K562 (cell line): ENCODE data around the gene ZNF672. TPM values are rescaled to one million over a fixed set of nuclear protein-coding genes. Genes with fewer than 3 reads are reported as not detected.
A peak's percentile ranks its signal among the peaks of the same experiment; 100 is the strongest.

Source experiments
- ARID2 ChIP-seq: fragments of 450-650 bp; IDR thresholded peaks from 2 replicates; pipeline ENCODE4 v1.6.1; 2017; ENCODE audit warnings: antibody characterized with exemption, mild to moderate bottlenecking
- CC2D1A ChIP-seq: fragments of 450-650 bp; IDR thresholded peaks from 2 replicates; pipeline ENCODE4 v1.6.1; 2017; ENCODE audit warnings: mild to moderate bottlenecking
- EWSR1 ChIP-seq: fragments of 450-650 bp; IDR thresholded peaks from 2 replicates; pipeline ENCODE4 v1.6.1; 2018; ENCODE audit warnings: borderline replicate concordance, mild to moderate bottlenecking, low read depth, moderate library complexity; ENCODE audit not compliant: partially characterized antibody
- HIVEP1 ChIP-seq: fragments of 250-450 bp; sonication (Bioruptor Pico); IDR thresholded peaks from 2 replicates; pipeline ENCODE4 v1.4.0; 2020; ENCODE audit warnings: mild to moderate bottlenecking
- KDM5B ChIP-seq: fragments of 200-600 bp; sonication (generic); IDR thresholded peaks from 2 replicates; pipeline ENCODE4 v1.6.1; 2012; ENCODE audit warnings: low read depth, mild to moderate bottlenecking, moderate library complexity, low read length, control low read depth, inconsistent platforms; ENCODE audit not compliant: insufficient replicate concordance
- POLR2AphosphoS2 ChIP-seq: IDR thresholded peaks from 2 replicates; pipeline ENCODE4 v1.6.1; 2012; ENCODE audit warnings: low read length, improper control_type of control experiment
- POLR2B ChIP-seq: fragments of 450-650 bp; IDR thresholded peaks from 2 replicates; pipeline ENCODE4 v1.6.1; 2018; ENCODE audit warnings: low read depth; ENCODE audit not compliant: partially characterized antibody
- RAD21 ChIP-seq, 2 experiments: fragments of 250-450 bp in 1 of 2; fragments of 450-650 bp in 1 of 2; sonication (Bioruptor Pico) in 1 of 2; formaldehyde crosslinking in 1 of 2; IDR thresholded peaks in 1 of 2; conservative IDR thresholded peaks in 1 of 2; 2 replicates each; pipeline versions ENCODE4 v1.4.0 to v1.8.0; 2020 to 2022; ENCODE audit warnings: mild to moderate bottlenecking in 2 of 2, moderate library complexity in 1 of 2
- TBL1XR1 ChIP-seq, 2 experiments: IDR thresholded peaks; 2 replicates each; pipeline ENCODE4 v1.6.1; 2012; ENCODE audit warnings: improper control_type of control experiment in 2 of 2, low read length in 2 of 2, mild to moderate bottlenecking in 1 of 2
- TCF7 ChIP-seq: sonication (generic); IDR thresholded peaks from 2 replicates; pipeline ENCODE4 v1.6.1; 2016; ENCODE audit warnings: antibody characterized with exemption, borderline replicate concordance
- ZNF146 ChIP-seq: IDR thresholded peaks from one replicate; pipeline ENCODE4 v1.6.1; 2018; ENCODE audit warnings: missing compliant biosample characterization; ENCODE audit not compliant: unreplicated experiment
- polyA plus RNA-seq, 8 experiments: library from polyadenylated mRNA; depleted of rRNA in 4 of 8; stranded (reverse) in 5 of 8; unstranded in 3 of 8; fragments of >200 nt; fragmentation: Nextera tagmentation in 2 of 8; fragmentation: Illumina TruSeq in 1 of 8; extraction: Ambion mirVana in 2 of 8; extraction: Trizol in 1 of 8; gene quantifications; 2 replicates each; pipeline versions ENCODE4 v1.2.1 to v1.2.3, GENCODE V29; 2011 to 2014; ENCODE audit warnings: inconsistent platforms in 1 of 8, missing spikeins in 1 of 8
- total RNA-seq, 7 experiments: library from RNA; depleted of rRNA in 6 of 7; stranded (reverse); fragments of >200 nt in 6 of 7; fragmentation: Illumina TruSeq in 2 of 7; extraction: Trizol in 2 of 7; gene quantifications; 2 replicates each; pipeline versions ENCODE4 v1.2.1 to v1.2.3, GENCODE V29; 2011 to 2021; ENCODE audit warnings: low replicate concordance in 1 of 7
- TF ChIP-seq, protein P1 (sequence below), 3 experiments: fragments of 200-800 bp in 1 of 3; sonication (Bioruptor generic) in 1 of 3; sonication (generic) in 1 of 3; formaldehyde crosslinking in 1 of 3; IDR thresholded peaks; 2 replicates each; pipeline versions ENCODE4 v1.6.1 to v1.8.0; 2016 to 2022; ENCODE audit warnings: mild to moderate bottlenecking in 2 of 3, missing compliant biosample characterization in 2 of 3, missing genetic modification characterization in 2 of 3, missing genetic modification reagents in 1 of 3
- TF ChIP-seq, protein P2 (sequence below): fragments of 450-650 bp; formaldehyde crosslinking; IDR thresholded peaks from 2 replicates; pipeline ENCODE4 v1.4.0; 2020; ENCODE audit warnings: mild to moderate bottlenecking, moderate library complexity
- TF ChIP-seq, protein P3 (sequence below): fragments of 450-650 bp; IDR thresholded peaks from 2 replicates; pipeline ENCODE4 v1.6.1; 2016; ENCODE audit warnings: mild to moderate bottlenecking, moderate library complexity

Gene ZNF672
- total and polyA plus RNA-seq, 9 of the 15 experiments (the other 6 are each of a cell fraction or from before 2014, with no cell fraction given): 1.9 to 57.9 (median 24.1) TPM

DNA sequence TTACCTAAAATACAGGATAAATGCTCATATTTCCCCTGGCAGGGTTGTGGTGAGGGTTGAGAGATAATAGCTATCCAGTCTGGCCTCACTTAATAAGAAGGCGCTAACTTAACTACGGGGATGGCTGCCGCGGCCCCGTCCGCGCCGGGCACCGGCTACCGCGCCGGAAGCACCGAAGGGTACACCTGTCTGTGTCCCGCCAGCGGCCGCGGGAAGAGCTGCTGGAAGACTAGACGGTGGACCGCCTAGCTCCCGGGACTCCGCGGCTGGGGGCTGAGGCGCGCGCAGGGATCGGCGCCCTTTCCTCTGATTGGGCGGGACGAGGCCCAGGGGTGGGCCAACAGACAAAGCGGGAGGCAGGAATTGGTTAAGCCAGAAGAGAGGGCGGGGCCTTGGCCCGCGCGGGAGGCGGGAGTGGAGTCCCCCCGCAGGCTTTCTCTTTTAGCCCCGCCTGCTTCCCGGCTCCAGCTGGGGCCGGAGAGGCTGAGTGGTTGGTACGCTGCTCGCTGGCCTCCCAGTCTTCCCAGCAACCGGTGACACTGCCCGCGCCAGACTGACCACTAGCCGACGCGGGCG lies at the start of gene ZNF672 (continued):
- TF ChIP-seq, protein P1, sequence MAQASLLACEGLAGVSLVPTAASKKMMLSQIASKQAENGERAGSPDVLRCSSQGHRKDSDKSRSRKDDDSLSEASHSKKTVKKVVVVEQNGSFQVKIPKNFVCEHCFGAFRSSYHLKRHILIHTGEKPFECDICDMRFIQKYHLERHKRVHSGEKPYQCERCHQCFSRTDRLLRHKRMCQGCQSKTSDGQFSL (CRISPR knock-in tag; IDR thresholded peaks at IDR 0.05): no peak
- TF ChIP-seq, protein P1 (tag; IDR thresholded peaks at IDR 0.05): no peak
- TF ChIP-seq RAD21 (CRISPR knock-in tag; conservative IDR thresholded peaks at IDR 0.05 in 1 of 2, IDR thresholded peaks at IDR 0.05 in 1 of 2) (no peak), POLR2B (peak; percentile 50), KDM5B (peak; percentile 56), EWSR1 (no peak), ZNF146 (CRISPR knock-in tag) (no peak), TBL1XR1 (IDR thresholded peaks at IDR 0.05; ENCODE audit: low read length in 2 of 2) (peak in 1 of 2 experiments; percentile 35; a peak in 2 of 4 replicates), POLR2AphosphoS2 (peak; percentile 59; the same call in 1 of the 2 replicates), CC2D1A (no peak), ARID2 (no peak), HIVEP1 (CRISPR knock-in tag) (no peak), TCF7 (no peak)
- TF ChIP-seq, protein P2, sequence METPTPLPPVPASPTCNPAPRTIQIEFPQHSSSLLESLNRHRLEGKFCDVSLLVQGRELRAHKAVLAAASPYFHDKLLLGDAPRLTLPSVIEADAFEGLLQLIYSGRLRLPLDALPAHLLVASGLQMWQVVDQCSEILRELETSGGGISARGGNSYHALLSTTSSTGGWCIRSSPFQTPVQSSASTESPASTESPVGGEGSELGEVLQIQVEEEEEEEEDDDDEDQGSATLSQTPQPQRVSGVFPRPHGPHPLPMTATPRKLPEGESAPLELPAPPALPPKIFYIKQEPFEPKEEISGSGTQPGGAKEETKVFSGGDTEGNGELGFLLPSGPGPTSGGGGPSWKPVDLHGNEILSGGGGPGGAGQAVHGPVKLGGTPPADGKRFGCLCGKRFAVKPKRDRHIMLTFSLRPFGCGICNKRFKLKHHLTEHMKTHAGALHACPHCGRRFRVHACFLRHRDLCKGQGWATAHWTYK (CRISPR knock-in tag): no peak
- TF ChIP-seq, protein P3, sequence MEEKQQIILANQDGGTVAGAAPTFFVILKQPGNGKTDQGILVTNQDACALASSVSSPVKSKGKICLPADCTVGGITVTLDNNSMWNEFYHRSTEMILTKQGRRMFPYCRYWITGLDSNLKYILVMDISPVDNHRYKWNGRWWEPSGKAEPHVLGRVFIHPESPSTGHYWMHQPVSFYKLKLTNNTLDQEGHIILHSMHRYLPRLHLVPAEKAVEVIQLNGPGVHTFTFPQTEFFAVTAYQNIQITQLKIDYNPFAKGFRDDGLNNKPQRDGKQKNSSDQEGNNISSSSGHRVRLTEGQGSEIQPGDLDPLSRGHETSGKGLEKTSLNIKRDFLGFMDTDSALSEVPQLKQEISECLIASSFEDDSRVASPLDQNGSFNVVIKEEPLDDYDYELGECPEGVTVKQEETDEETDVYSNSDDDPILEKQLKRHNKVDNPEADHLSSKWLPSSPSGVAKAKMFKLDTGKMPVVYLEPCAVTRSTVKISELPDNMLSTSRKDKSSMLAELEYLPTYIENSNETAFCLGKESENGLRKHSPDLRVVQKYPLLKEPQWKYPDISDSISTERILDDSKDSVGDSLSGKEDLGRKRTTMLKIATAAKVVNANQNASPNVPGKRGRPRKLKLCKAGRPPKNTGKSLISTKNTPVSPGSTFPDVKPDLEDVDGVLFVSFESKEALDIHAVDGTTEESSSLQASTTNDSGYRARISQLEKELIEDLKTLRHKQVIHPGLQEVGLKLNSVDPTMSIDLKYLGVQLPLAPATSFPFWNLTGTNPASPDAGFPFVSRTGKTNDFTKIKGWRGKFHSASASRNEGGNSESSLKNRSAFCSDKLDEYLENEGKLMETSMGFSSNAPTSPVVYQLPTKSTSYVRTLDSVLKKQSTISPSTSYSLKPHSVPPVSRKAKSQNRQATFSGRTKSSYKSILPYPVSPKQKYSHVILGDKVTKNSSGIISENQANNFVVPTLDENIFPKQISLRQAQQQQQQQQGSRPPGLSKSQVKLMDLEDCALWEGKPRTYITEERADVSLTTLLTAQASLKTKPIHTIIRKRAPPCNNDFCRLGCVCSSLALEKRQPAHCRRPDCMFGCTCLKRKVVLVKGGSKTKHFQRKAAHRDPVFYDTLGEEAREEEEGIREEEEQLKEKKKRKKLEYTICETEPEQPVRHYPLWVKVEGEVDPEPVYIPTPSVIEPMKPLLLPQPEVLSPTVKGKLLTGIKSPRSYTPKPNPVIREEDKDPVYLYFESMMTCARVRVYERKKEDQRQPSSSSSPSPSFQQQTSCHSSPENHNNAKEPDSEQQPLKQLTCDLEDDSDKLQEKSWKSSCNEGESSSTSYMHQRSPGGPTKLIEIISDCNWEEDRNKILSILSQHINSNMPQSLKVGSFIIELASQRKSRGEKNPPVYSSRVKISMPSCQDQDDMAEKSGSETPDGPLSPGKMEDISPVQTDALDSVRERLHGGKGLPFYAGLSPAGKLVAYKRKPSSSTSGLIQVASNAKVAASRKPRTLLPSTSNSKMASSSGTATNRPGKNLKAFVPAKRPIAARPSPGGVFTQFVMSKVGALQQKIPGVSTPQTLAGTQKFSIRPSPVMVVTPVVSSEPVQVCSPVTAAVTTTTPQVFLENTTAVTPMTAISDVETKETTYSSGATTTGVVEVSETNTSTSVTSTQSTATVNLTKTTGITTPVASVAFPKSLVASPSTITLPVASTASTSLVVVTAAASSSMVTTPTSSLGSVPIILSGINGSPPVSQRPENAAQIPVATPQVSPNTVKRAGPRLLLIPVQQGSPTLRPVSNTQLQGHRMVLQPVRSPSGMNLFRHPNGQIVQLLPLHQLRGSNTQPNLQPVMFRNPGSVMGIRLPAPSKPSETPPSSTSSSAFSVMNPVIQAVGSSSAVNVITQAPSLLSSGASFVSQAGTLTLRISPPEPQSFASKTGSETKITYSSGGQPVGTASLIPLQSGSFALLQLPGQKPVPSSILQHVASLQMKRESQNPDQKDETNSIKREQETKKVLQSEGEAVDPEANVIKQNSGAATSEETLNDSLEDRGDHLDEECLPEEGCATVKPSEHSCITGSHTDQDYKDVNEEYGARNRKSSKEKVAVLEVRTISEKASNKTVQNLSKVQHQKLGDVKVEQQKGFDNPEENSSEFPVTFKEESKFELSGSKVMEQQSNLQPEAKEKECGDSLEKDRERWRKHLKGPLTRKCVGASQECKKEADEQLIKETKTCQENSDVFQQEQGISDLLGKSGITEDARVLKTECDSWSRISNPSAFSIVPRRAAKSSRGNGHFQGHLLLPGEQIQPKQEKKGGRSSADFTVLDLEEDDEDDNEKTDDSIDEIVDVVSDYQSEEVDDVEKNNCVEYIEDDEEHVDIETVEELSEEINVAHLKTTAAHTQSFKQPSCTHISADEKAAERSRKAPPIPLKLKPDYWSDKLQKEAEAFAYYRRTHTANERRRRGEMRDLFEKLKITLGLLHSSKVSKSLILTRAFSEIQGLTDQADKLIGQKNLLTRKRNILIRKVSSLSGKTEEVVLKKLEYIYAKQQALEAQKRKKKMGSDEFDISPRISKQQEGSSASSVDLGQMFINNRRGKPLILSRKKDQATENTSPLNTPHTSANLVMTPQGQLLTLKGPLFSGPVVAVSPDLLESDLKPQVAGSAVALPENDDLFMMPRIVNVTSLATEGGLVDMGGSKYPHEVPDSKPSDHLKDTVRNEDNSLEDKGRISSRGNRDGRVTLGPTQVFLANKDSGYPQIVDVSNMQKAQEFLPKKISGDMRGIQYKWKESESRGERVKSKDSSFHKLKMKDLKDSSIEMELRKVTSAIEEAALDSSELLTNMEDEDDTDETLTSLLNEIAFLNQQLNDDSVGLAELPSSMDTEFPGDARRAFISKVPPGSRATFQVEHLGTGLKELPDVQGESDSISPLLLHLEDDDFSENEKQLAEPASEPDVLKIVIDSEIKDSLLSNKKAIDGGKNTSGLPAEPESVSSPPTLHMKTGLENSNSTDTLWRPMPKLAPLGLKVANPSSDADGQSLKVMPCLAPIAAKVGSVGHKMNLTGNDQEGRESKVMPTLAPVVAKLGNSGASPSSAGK: no peak
